ENCODE data around the gene PRR33.

DNA sequence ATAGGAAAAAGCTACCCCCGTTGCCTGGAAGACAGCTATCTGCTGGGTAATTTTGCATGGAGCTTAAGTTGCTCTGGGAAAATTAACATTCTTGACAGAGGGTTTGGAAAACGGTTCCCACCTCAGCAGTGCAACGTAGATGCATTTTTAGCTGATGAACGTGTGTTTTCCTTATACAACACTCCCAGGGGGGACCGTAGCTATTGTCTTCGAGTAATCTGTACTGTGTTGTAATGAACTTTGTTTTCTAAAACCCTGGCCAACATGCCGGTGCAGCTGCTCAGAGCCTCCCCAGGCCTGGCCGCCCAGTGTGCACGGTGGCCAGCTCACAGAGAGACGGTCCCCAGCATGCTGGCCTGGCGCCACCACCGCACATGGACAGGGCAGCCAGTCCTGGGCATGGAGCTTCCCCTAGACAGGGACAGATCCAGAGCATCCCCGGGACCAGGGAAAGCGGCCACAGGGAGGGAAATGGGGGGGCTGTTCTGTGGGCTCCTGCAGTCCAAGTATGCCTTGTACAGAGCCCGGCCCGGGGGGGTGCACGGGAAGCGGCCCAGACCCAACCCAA, 30.0 kb upstream of the PRR33 start:
- TF ChIP-seq POLR2A (IDR thresholded peaks at IDR 0.05; ENCODE audit: low read depth, low read length) (no peak), TAF1 (IDR thresholded peaks at IDR 0.05; ENCODE audit: low read depth, low read length) (no peak)
